ENCODE measurements around the gene UBALD2. TPM values are rescaled to one million over a fixed set of nuclear protein-coding genes. Genes with fewer than 3 reads are reported as not detected.
A peak's percentile ranks its signal among the peaks of the same experiment; 100 is the strongest.
"Not testable (repeated sequence)": the region's sequence is repeated elsewhere in the genome, so short reads cannot be mapped to it uniquely, and the experiment has no call there.

The UBALD2 gene
- total and polyA plus RNA-seq, 5 donors from 2014 or later = 3.9 to 247 (median 8.5) TPM

- Histone ChIP-seq H3K36me3 (ENCODE audit: control insufficient read depth, insufficient read depth, low read length) (no peaks in the 10 kb centered on the region), H3K27me3 (ENCODE audit: control insufficient read depth, insufficient read depth, low read length) (peaks cover 2% of the 10 kb centered on the region), H3K9me3 (ENCODE audit: control insufficient read depth in 2 of 2, low read length in 2 of 2) (no peaks in the 10 kb centered on the region), H3K4me1 (ENCODE audit: control insufficient read depth, insufficient read depth, low read length, poor library complexity, severe bottlenecking) (peaks cover 32% of the 10 kb centered on the region), H3K4me3 (ENCODE audit: low read depth, low read length) (no peak overlapping the region), H3K27ac (ENCODE audit: insufficient read depth, low read length, poor library complexity, severe bottlenecking) (no peak overlapping the region)
- Mint-ChIP-seq H3K27me3 (peaks cover 6% of the 10 kb centered on the region), H3K4me1 (peaks cover 17 to 55% (median 35%) of the 10 kb centered on the region in 4 donors), H3K9me3 (no peaks in the 10 kb centered on the region), H3K27ac (peak overlapping the region in 1 of 3 donors; percentile 7), H3K4me3 (no peak overlapping the region), H3K36me3 (no peaks in the 10 kb centered on the region)
- DNase-seq = no peak
- ATAC-seq (ENCODE audit: low read depth in 2 of 2) = no peak
Measured at GRCh38 chr17:76247304-76247703, 17.8 kb upstream of the UBALD2 start.

DNA sequence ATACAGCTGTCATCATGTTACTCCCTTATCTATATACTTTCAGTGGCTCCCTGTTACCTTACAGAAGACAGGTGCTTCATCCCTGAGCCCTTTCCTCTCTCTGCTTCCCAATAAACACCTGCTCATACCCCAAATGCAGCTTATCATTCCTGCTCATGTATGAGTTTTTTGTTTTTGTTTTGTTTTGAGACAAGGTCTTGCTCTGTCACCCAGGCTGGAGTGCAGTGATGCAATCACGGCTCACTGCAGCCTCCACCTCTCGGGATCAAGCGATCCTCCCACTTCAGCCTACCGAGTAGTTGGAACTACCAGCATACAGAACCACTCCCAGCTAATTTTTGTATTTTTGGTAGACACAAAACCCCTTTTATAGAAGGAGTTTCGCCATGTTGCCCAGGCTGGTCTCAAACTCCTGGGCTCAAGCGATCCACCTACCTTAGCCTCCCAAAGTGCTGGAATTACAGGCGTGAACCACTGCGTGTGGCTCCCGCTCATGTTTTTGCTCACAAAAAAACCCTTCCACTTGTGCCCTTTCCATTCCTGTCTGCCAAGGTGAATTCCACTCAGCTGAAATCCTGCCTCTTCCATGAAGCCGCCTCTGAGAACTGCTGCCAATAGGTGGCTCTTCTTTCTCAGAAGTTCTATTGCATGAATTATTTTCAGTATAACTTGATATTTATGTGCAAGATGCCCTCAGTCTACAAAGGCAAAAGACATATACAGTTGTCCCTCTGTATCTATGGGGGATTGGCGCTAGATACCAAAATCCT lies 16.9 kb upstream of the UBALD2 start:
- Histone ChIP-seq H3K4me1 (ENCODE audit: control insufficient read depth, insufficient read depth, low read length, poor library complexity, severe bottlenecking) (peaks cover 41% of the 10 kb centered on the region), H3K4me3 (ENCODE audit: low read depth, low read length) (no peak overlapping the region), H3K9me3 (ENCODE audit: control insufficient read depth in 2 of 2, low read length in 2 of 2) (no peaks in the 10 kb centered on the region), H3K27ac (ENCODE audit: insufficient read depth, low read length, poor library complexity, severe bottlenecking) (no peak overlapping the region), H3K36me3 (ENCODE audit: control insufficient read depth, insufficient read depth, low read length) (no peaks in the 10 kb centered on the region), H3K27me3 (ENCODE audit: control insufficient read depth, insufficient read depth, low read length) (no peaks in the 10 kb centered on the region)
- Mint-ChIP-seq H3K9me3 (no peaks in the 10 kb centered on the region), H3K27me3 (peaks cover 1% of the 10 kb centered on the region), H3K4me1 (peaks cover 20 to 58% (median 42%) of the 10 kb centered on the region in 4 donors), H3K4me3 (peak overlapping the region in 2 of 4 donors; percentile 3 to 49), H3K27ac (peak overlapping the region; percentile 2 to 88 (median 7)), H3K36me3 (no peaks in the 10 kb centered on the region)
- ATAC-seq (ENCODE audit: low read depth in 2 of 2) (no peak), DNase-seq (no peak)

DNA sequence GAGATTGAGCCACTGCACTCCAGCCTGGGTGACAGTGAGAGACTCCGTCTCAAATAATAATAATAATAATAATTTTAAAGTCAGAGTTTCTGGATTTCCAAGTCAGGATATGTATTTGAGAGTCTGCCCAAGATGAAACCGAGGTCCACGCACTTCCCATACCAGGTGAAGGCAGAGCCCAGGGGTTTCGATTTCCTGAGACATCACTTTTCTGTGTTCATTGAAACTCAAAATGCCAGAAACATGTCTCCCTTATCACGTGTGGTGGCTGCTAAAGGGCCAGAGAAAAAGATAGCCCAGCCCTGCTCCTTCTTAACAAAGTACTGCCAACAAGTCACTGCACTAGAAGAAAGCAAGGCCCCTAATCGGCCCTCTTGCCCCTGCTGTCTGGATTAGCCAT lies 15.0 kb upstream of the UBALD2 start:
- no peak overlapping the region for H3K4me3 Mint-ChIP-seq
- H3K4me1 Mint-ChIP-seq = peaks cover 20 to 62% (median 44%) of the 10 kb centered on the region in 4 donors
- no peak for ATAC-seq (ENCODE audit: low read depth in 2 of 2)
- no peak overlapping the region for H3K27ac Mint-ChIP-seq
- no peak for DNase-seq
- Histone ChIP-seq H3K27me3 (ENCODE audit: control insufficient read depth, insufficient read depth, low read length) (no peaks in the 10 kb centered on the region), H3K4me3 (ENCODE audit: low read depth, low read length) (no peak overlapping the region), H3K9me3 (ENCODE audit: control insufficient read depth in 2 of 2, low read length in 2 of 2) (no peaks in the 10 kb centered on the region), H3K27ac (ENCODE audit: insufficient read depth, low read length, poor library complexity, severe bottlenecking) (no peak overlapping the region), H3K36me3 (ENCODE audit: control insufficient read depth, insufficient read depth, low read length) (no peaks in the 10 kb centered on the region), H3K4me1 (ENCODE audit: control insufficient read depth, insufficient read depth, low read length, poor library complexity, severe bottlenecking) (peaks cover 44% of the 10 kb centered on the region)
- H3K27me3 Mint-ChIP-seq = no peaks in the 10 kb centered on the region
- no peaks in the 10 kb centered on the region for H3K9me3 Mint-ChIP-seq
- H3K36me3 Mint-ChIP-seq = no peaks in the 10 kb centered on the region

DNA sequence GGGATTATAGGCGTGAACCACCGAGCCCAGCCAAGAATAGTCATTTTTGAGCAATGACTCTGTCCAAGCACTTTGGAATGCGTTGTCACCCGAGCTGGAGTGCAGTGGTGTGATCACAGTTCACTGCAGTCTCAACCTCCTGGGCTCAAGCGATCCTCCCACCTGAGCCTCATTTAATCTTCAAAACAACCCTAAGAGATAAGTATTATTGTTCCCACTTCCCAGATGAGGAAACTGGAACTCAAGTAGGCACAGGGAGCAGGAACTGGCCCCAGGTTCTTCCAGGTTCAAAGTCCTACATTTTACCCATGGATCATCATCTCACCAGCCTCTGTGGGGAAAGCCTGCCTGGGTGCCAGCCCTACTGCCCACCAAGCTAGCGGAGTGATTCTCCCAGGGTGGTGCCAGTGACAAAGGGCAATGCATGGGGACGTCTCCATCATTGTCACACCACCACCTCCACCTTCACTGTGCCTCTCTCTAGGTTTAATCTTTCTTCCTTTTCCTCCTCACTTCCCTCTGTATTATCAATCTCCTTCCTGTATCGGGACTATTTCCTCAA lies 13.6 kb upstream of the UBALD2 start:
- H3K36me3 Mint-ChIP-seq = peaks cover 3% of the 10 kb centered on the region
- Histone ChIP-seq H3K9me3 (ENCODE audit: control insufficient read depth in 2 of 2, low read length in 2 of 2) (no peaks in the 10 kb centered on the region), H3K27me3 (ENCODE audit: control insufficient read depth, insufficient read depth, low read length) (no peaks in the 10 kb centered on the region), H3K4me1 (ENCODE audit: control insufficient read depth, insufficient read depth, low read length, poor library complexity, severe bottlenecking) (peaks cover 41% of the 10 kb centered on the region), H3K27ac (ENCODE audit: insufficient read depth, low read length, poor library complexity, severe bottlenecking) (peak overlapping the region; percentile 62), H3K4me3 (ENCODE audit: low read depth, low read length) (no peak overlapping the region), H3K36me3 (ENCODE audit: control insufficient read depth, insufficient read depth, low read length) (no peaks in the 10 kb centered on the region)
- no peak for ATAC-seq (ENCODE audit: low read depth in 2 of 2)
- no peak for DNase-seq
- peaks cover under 1% of the 10 kb centered on the region for H3K27me3 Mint-ChIP-seq
- H3K4me1 Mint-ChIP-seq = peaks cover 15 to 66% (median 46%) of the 10 kb centered on the region in 4 donors
- H3K4me3 Mint-ChIP-seq = peak overlapping the region; percentile 58 to 88 (median 85)
- H3K9me3 Mint-ChIP-seq = peaks cover 0 to under 1% (median 0%) of the 10 kb centered on the region in 7 donors
- H3K27ac Mint-ChIP-seq = peak overlapping the region; percentile 94 to 98 (median 95)

- H3K27ac ChIP-seq (ENCODE audit: insufficient read depth, low read length, poor library complexity, severe bottlenecking) = peak overlapping the region; percentile 62
- peak overlapping the region; percentile 58 to 88 (median 85) for H3K4me3 Mint-ChIP-seq
Measured at GRCh38 chr17:76252040-76252954, 12.9 kb upstream of the UBALD2 start.

GRCh38 chr17:76252967-76253766 lies 12.0 kb upstream of the UBALD2 start:
- not testable (repeated sequence) for H3K27ac ChIP-seq (ENCODE audit: insufficient read depth, low read length, poor library complexity, severe bottlenecking); H3K36me3 Mint-ChIP-seq; H3K9me3 Mint-ChIP-seq; DNase-seq; H3K27me3 Mint-ChIP-seq; H3K36me3 ChIP-seq (ENCODE audit: control insufficient read depth, insufficient read depth, low read length); H3K27me3 ChIP-seq (ENCODE audit: control insufficient read depth, insufficient read depth, low read length); H3K9me3 ChIP-seq (ENCODE audit: control insufficient read depth in 2 of 2, low read length in 2 of 2); H3K4me3 ChIP-seq (ENCODE audit: low read depth, low read length); ATAC-seq (ENCODE audit: low read depth in 2 of 2)
- Mint-ChIP-seq H3K4me3 (peak overlapping the region in 3 of 4 donors; percentile 58 to 86 (median 84)), H3K27ac (peak overlapping the region; percentile 94 to 98 (median 95)), H3K4me1 (peaks cover 19 to 59% (median 44%) of the 10 kb centered on the region in 4 donors)
- peaks cover 38% of the 10 kb centered on the region for H3K4me1 ChIP-seq (ENCODE audit: control insufficient read depth, insufficient read depth, low read length, poor library complexity, severe bottlenecking)

More at GRCh38 chr17:76252040-76252954, 12.9 kb upstream of the UBALD2 start:
- no peaks in the 10 kb centered on the region for H3K36me3 ChIP-seq (ENCODE audit: control insufficient read depth, insufficient read depth, low read length)
- peaks cover 38% of the 10 kb centered on the region for H3K4me1 ChIP-seq (ENCODE audit: control insufficient read depth, insufficient read depth, low read length, poor library complexity, severe bottlenecking)
- Mint-ChIP-seq H3K27ac (peak overlapping the region; percentile 94 to 98 (median 95)), H3K27me3 (peaks cover 4% of the 10 kb centered on the region), H3K4me1 (peaks cover 19 to 67% (median 47%) of the 10 kb centered on the region in 4 donors), H3K9me3 (peaks cover 0 to 4% (median 0%) of the 10 kb centered on the region in 7 donors), H3K36me3 (peaks cover 7% of the 10 kb centered on the region)
- peak in 2 of 3 donors; percentile 41 to 78 for DNase-seq
- peak; percentile 84 to 91 for ATAC-seq (ENCODE audit: low read depth in 2 of 2)
- H3K4me3 ChIP-seq (ENCODE audit: low read depth, low read length) = peak overlapping the region; percentile 70
- no peaks in the 10 kb centered on the region for H3K9me3 ChIP-seq (ENCODE audit: control insufficient read depth in 2 of 2, low read length in 2 of 2)
- no peaks in the 10 kb centered on the region for H3K27me3 ChIP-seq (ENCODE audit: control insufficient read depth, insufficient read depth, low read length)

DNA sequence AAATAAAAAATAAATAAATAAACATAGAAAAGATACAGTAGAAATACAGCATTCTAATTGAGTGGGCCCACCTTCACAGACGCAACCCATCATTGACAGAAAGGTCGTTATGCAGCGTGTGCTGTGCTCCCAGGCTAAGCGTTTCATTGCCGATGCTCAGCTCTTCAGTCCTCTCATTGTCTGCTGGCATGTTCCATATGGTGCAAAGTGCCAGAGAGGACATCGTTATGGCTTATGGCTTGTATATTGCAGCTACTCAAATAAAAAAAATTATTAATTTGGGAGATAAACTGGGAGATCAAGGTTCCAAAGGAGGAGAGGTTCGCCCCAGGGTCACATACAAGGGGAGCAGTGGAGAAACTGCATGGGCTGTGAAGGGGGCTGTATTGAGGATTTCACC lies 11.3 kb upstream of the UBALD2 start:
- H3K4me1 ChIP-seq (ENCODE audit: control insufficient read depth, insufficient read depth, low read length, poor library complexity, severe bottlenecking) = peaks cover 38% of the 10 kb centered on the region
- peaks cover 4% of the 10 kb centered on the region for H3K27me3 Mint-ChIP-seq
- H3K4me3 Mint-ChIP-seq = peak overlapping the region in 1 of 4 donors; percentile 78

More for the DNA sequence above, 11.3 kb upstream of the UBALD2 start:
- ATAC-seq (ENCODE audit: low read depth in 2 of 2) (no peak), DNase-seq (no peak)
- H3K36me3 ChIP-seq (ENCODE audit: control insufficient read depth, insufficient read depth, low read length) = no peaks in the 10 kb centered on the region
- H3K9me3 ChIP-seq (ENCODE audit: control insufficient read depth in 2 of 2, low read length in 2 of 2) = no peaks in the 10 kb centered on the region
- Mint-ChIP-seq H3K4me1 (peaks cover 15 to 56% (median 39%) of the 10 kb centered on the region in 4 donors), H3K27ac (peak overlapping the region in 2 of 3 donors; percentile 43 to 65), H3K9me3 (peaks cover 0 to 4% (median 0%) of the 10 kb centered on the region in 7 donors), H3K36me3 (peaks cover 7% of the 10 kb centered on the region)
- H3K4me3 ChIP-seq (ENCODE audit: low read depth, low read length) = no peak overlapping the region
- no peak overlapping the region for H3K27ac ChIP-seq (ENCODE audit: insufficient read depth, low read length, poor library complexity, severe bottlenecking)
- H3K27me3 ChIP-seq (ENCODE audit: control insufficient read depth, insufficient read depth, low read length) = no peaks in the 10 kb centered on the region
